Neural cell (in vitro differentiated cells): ENCODE results near the gene CAMK2D. TPM values are rescaled to one million over a fixed set of nuclear protein-coding genes. Genes with fewer than 3 reads are reported as not detected.

Experiments
- H2AFZ ChIP-seq: fragments of 200-600, 300-800 bp; sonication (generic), shearing (Covaris generic); 2 replicates; pipeline ENCODE4 v1.6.0; 2014; ENCODE audit warnings: low read depth, mild to moderate bottlenecking, antibody characterized with exemption, low read length, moderate library complexity
- H3F3A ChIP-seq: fragments of 200-600 bp; shearing (Covaris generic); 2 replicates; pipeline ENCODE4 v1.6.1; 2016; ENCODE audit warnings: mild to moderate bottlenecking, moderate library complexity, mixed read lengths, antibody characterized with exemption, low read length; ENCODE audit not compliant: insufficient read depth, poor library complexity, severe bottlenecking
- H3K27ac ChIP-seq: fragments of 200-600, 300-800 bp; sonication (generic), shearing (Covaris generic); 2 replicates; pipeline ENCODE4 v1.5.1; 2014; ENCODE audit warnings: mild to moderate bottlenecking, low read length, moderate library complexity
- H3K27me3 ChIP-seq: fragments of 300-800, 200-600 bp; sonication (generic), shearing (Covaris generic); 2 replicates; pipeline ENCODE4 v1.6.0; 2014; ENCODE audit warnings: mild to moderate bottlenecking, low read depth, low read length, moderate library complexity; ENCODE audit not compliant: insufficient read depth
- H3K36me3 ChIP-seq: fragments of 300-800, 200-600 bp; sonication (generic), shearing (Covaris generic); 2 replicates; pipeline ENCODE4 v1.5.1; 2014; ENCODE audit warnings: mild to moderate bottlenecking, antibody characterized with exemption, low read length, moderate library complexity; ENCODE audit not compliant: insufficient read depth
- H3K4me2 ChIP-seq: fragments of 300-800, 200-600 bp; sonication (generic), shearing (Covaris generic); 2 replicates; pipeline ENCODE4 v1.6.0; 2014; ENCODE audit warnings: mild to moderate bottlenecking, low read length
- H3K4me3 ChIP-seq: fragments of 300-800, 200-600 bp; sonication (generic), shearing (Covaris generic); 2 replicates; pipeline ENCODE4 v1.5.1; 2014; ENCODE audit warnings: mild to moderate bottlenecking, low read length, moderate library complexity
- H3K79me2 ChIP-seq: fragments of 200-600 bp; shearing (Covaris generic); replicated peaks from 2 replicates; pipeline ENCODE4 v1.6.0; 2014; ENCODE audit warnings: mild to moderate bottlenecking, low read length, moderate library complexity; ENCODE audit not compliant: insufficient read depth
- H3K9ac ChIP-seq: fragments of 300-800, 200-600 bp; sonication (generic), shearing (Covaris generic); 2 replicates; pipeline ENCODE4 v1.6.1; 2016; ENCODE audit warnings: mild to moderate bottlenecking, low read length, mixed read lengths
- H3K9me2 ChIP-seq: fragments of 200-600 bp; shearing (Covaris generic); 2 replicates; pipeline ENCODE4 v1.6.1; 2016; ENCODE audit warnings: mild to moderate bottlenecking, low read length, mixed read lengths; ENCODE audit not compliant: insufficient read depth
- H3K9me3 ChIP-seq: fragments of 200-600, 300-800 bp; sonication (generic), shearing (Covaris generic); 2 replicates; pipeline ENCODE4 v1.6.1; 2016; ENCODE audit warnings: mild to moderate bottlenecking, mixed run types, low read length, moderate library complexity, mixed read lengths
- H4K20me1 ChIP-seq: fragments of 200-600 bp; shearing (Covaris generic); 2 replicates; pipeline ENCODE4 v1.6.1; 2016; ENCODE audit warnings: mild to moderate bottlenecking, mixed run types; ENCODE audit not compliant: insufficient read depth
- CTCF ChIP-seq: fragments of 450-650 bp; IDR thresholded peaks from 2 replicates; pipeline ENCODE4 v1.5.1; 2014; ENCODE audit warnings: antibody characterized with exemption, mild to moderate bottlenecking, moderate library complexity; ENCODE audit not compliant: poor library complexity, severe bottlenecking
- EP300 ChIP-seq: fragments of 450-650 bp; conservative IDR thresholded peaks from 2 replicates; pipeline ENCODE4 v1.6.1; 2014; ENCODE audit warnings: antibody characterized with exemption, mild to moderate bottlenecking, moderate library complexity; ENCODE audit not compliant: poor library complexity, severe bottlenecking
- EZH2 ChIP-seq: fragments of 200-600, 300-800 bp; shearing (Covaris generic), sonication (generic); IDR thresholded peaks from 2 replicates; pipeline ENCODE4 v1.6.1; 2014; ENCODE audit warnings: antibody characterized with exemption, low read length, borderline replicate concordance, mild to moderate bottlenecking; ENCODE audit not compliant: insufficient read depth, poor library complexity, severe bottlenecking
- MXI1 ChIP-seq: fragments of 450-650 bp; conservative IDR thresholded peaks from 2 replicates; pipeline ENCODE4 v1.6.1; 2014; ENCODE audit warnings: antibody characterized with exemption, mild to moderate bottlenecking; ENCODE audit not compliant: poor library complexity, severe bottlenecking
- POLR2AphosphoS5 ChIP-seq: IDR thresholded peaks from 2 replicates; pipeline ENCODE4 v1.6.1; 2012
- RAD21 ChIP-seq: fragments of 450-650 bp; conservative IDR thresholded peaks from 2 replicates; pipeline ENCODE4 v1.6.1; 2014; ENCODE audit warnings: antibody characterized with exemption, mild to moderate bottlenecking, moderate library complexity
- REST ChIP-seq: IDR thresholded peaks from 2 replicates; pipeline ENCODE4 v1.6.1; 2012; ENCODE audit warnings: borderline replicate concordance
- SMC3 ChIP-seq: fragments of 450-650 bp; conservative IDR thresholded peaks from 2 replicates; pipeline ENCODE4 v1.6.1; 2014; ENCODE audit warnings: antibody characterized with exemption, mild to moderate bottlenecking, moderate library complexity; ENCODE audit not compliant: poor library complexity
- TAF1 ChIP-seq: IDR thresholded peaks from 2 replicates; pipeline ENCODE4 v1.6.1; 2012; ENCODE audit warnings: low read depth
- polyA plus RNA-seq: library from polyadenylated mRNA; depleted of rRNA; stranded (reverse); fragments of >200 nt; gene quantifications from 2 replicates; pipeline ENCODE4 v1.2.3, GENCODE V29; 2014

The CAMK2D gene
- polyA plus RNA-seq, 1 donor from 2014 or later, result 27.1 TPM

- H3K9ac ChIP-seq, result no peak overlapping the region
- H2AFZ ChIP-seq, result no peak overlapping the region
- H3F3A ChIP-seq, result no peaks in the 10 kb centered on the region
- H4K20me1 ChIP-seq, result no peaks in the 10 kb centered on the region
- TF ChIP-seq CTCF (no peak), EP300 (no peak), REST (no peak), RAD21 (no peak), EZH2 (no peak), SMC3 (no peak), MXI1 (no peak), POLR2AphosphoS5 (no peak), TAF1 (no peak)
- H3K4me2 ChIP-seq, result no peak overlapping the region
- no peaks in the 10 kb centered on the region for H3K27me3 ChIP-seq
- no peaks in the 10 kb centered on the region for H3K79me2 ChIP-seq
- no peaks in the 10 kb centered on the region for H3K36me3 ChIP-seq
- no peak overlapping the region for H3K27ac ChIP-seq
- no peaks in the 10 kb centered on the region for H3K9me3 ChIP-seq
- H3K9me2 ChIP-seq, result no peaks in the 10 kb centered on the region
- H3K4me3 ChIP-seq, result no peak overlapping the region
Observed at GRCh38 chr4:113665036-113665435, 96.5 kb downstream of the CAMK2D start.

- Histone ChIP-seq H3K27ac (no peak overlapping the region), H3K36me3 (no peaks in the 10 kb centered on the region), H3K9me2 (no peaks in the 10 kb centered on the region), H4K20me1 (no peaks in the 10 kb centered on the region), H3K4me2 (no peak overlapping the region), H3K9ac (no peak overlapping the region), H3K4me3 (no peak overlapping the region), H3K79me2 (no peaks in the 10 kb centered on the region), H3F3A (no peaks in the 10 kb centered on the region), H2AFZ (no peak overlapping the region), H3K27me3 (no peaks in the 10 kb centered on the region), H3K9me3 (no peaks in the 10 kb centered on the region)
- TF ChIP-seq EP300 (no peak), TAF1 (no peak), CTCF (no peak), SMC3 (no peak), REST (no peak), POLR2AphosphoS5 (no peak), MXI1 (no peak), RAD21 (no peak), EZH2 (no peak)
Observed at GRCh38 chr4:113662581-113662980, 99.0 kb downstream of the CAMK2D start.
